ENCODE measurements around the gene CPT1A. TPM values are rescaled to one million over a fixed set of nuclear protein-coding genes. Genes with fewer than 3 reads are reported as not detected.

The CPT1A gene
- total RNA-seq, 4 donors from 2014 or later: 32.9 to 84.9 (median 49.2) TPM

GRCh38 chr11:68844376-68844775 is 2.7 kb upstream of the CPT1A start:
- 82 to 86% methylated on average over 3 of the region's 3 CpGs for WGBS, 2 donors
- no peaks in the 10 kb centered on the region for H3K27me3 ChIP-seq
- H3K9me3 ChIP-seq: no peaks in the 10 kb centered on the region
- TF ChIP-seq CTCF (IDR thresholded peaks at IDR 0.05): no peak
- no peak for TF ChIP-seq POLR2A (IDR thresholded peaks at IDR 0.05)
- TF ChIP-seq EP300 (IDR thresholded peaks at IDR 0.05): no peak
- no peak overlapping the region for H3K27ac ChIP-seq
- peak overlapping the region in 1 of 4 donors; percentile 76 for H3K4me3 ChIP-seq
- DNase-seq (ENCODE audit: low spot score in 2 of 2): no peak
- no peaks in the 10 kb centered on the region for H3K36me3 ChIP-seq
- peaks cover 0 to 49% (median 19%) of the 10 kb centered on the region in 4 donors for H3K4me1 ChIP-seq

- 27 to 29% methylated on average over 39 to 52 of the region's 54 CpGs for WGBS, 2 donors
Observed at GRCh38 chr11:68843703-68844312, 2.1 kb upstream of the CPT1A start.

GRCh38 chr11:68843052-68843561 is 1.4 kb upstream of the CPT1A start:
- 6 to 12% methylated on average over 23 of the region's 23 CpGs for WGBS, 2 donors
- H3K9me3 ChIP-seq: no peaks in the 10 kb centered on the region
- H3K36me3 ChIP-seq: no peaks in the 10 kb centered on the region
- DNase-seq (ENCODE audit: low spot score in 2 of 2): no peak
- no peaks in the 10 kb centered on the region for H3K27me3 ChIP-seq
- H3K27ac ChIP-seq: peak overlapping the region in 3 of 4 donors; percentile 10 to 95 (median 89)
- peaks cover 0 to 57% (median 28%) of the 10 kb centered on the region in 4 donors for H3K4me1 ChIP-seq
- peak overlapping the region; percentile 11 to 84 (median 48) for H3K4me3 ChIP-seq
- TF ChIP-seq POLR2A (IDR thresholded peaks at IDR 0.05): no peak
- TF ChIP-seq CTCF (IDR thresholded peaks at IDR 0.05): no peak
- TF ChIP-seq EP300 (IDR thresholded peaks at IDR 0.05): no peak

More at GRCh38 chr11:68843703-68844312, 2.1 kb upstream of the CPT1A start:
- peak overlapping the region; percentile 1 to 84 (median 48) for H3K4me3 ChIP-seq
- H3K4me1 ChIP-seq: peaks cover 0 to 50% (median 21%) of the 10 kb centered on the region in 4 donors
- peak overlapping the region in 2 of 4 donors; percentile 9 to 89 for H3K27ac ChIP-seq
- no peaks in the 10 kb centered on the region for H3K9me3 ChIP-seq
- TF ChIP-seq CTCF (IDR thresholded peaks at IDR 0.05) (peak; percentile 21 to 56 (median 41)), POLR2A (IDR thresholded peaks at IDR 0.05) (no peak)
- DNase-seq (ENCODE audit: low spot score in 2 of 2): no peak
- no peaks in the 10 kb centered on the region for H3K36me3 ChIP-seq
- H3K27me3 ChIP-seq: no peaks in the 10 kb centered on the region

- Histone ChIP-seq H3K27me3 (no peaks in the 10 kb centered on the region), H3K9me3 (no peaks in the 10 kb centered on the region), H3K36me3 (no peaks in the 10 kb centered on the region), H3K27ac (peak overlapping the region in 3 of 4 donors; percentile 89 to 98 (median 95)), H3K4me1 (peaks cover 0 to 62% (median 34%) of the 10 kb centered on the region in 4 donors), H3K4me3 (peak overlapping the region; percentile 20 to 84 (median 74))
- TF ChIP-seq POLR2A (IDR thresholded peaks at IDR 0.05) (no peak), CTCF (IDR thresholded peaks at IDR 0.05) (no peak), EP300 (IDR thresholded peaks at IDR 0.05) (no peak)
- no peak for DNase-seq (ENCODE audit: low spot score in 2 of 2)
- WGBS, 2 donors: 27 to 30% methylated on average over 25 of the region's 25 CpGs
Observed at GRCh38 chr11:68842427-68843051, 823 bp upstream of the CPT1A start.
